GM19372 (cell line): ENCODE data around the gene ZNG1A.
"Not testable (repeated sequence)": the region's sequence is repeated elsewhere in the genome, so short reads cannot be mapped to it uniquely, and the experiment has no call there.

Experiments
- ATAC-seq: cut with Tn5 transposase; IDR thresholded peaks from one replicate; pipeline ENCODE4 v1.9.1; 2021; ENCODE audit warnings: mild to moderate bottlenecking, low read depth, moderate library complexity; ENCODE audit not compliant: unreplicated experiment

The ZNG1A gene

DNA sequence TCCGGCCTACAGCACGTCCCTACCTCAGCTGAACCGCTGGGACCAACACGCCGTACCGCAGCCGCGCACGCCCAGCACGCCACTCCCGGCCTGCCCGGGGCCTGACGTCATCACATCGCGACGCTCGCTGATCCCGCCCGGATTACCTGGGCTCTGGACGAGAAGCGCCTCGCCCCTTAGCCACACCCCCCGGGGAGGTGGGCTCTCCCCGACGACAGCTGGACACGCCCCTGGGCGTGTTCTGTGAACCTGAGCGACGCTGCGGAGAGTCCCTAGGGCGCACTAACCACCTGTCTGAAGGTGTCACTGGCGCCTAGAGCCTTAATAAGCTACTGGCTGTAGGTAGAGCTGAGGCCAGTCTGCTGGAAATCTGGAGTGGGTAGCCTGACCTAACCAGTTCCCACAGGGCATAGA, at the start of gene ZNG1A:
Gene ZNG1A, minus strand, starts transcription at position 87 of the 414 bp plus-strand sequence. CDS start 87 bp downstream, outside the sequence.
- ATAC-seq = not testable (repeated sequence)

DNA sequence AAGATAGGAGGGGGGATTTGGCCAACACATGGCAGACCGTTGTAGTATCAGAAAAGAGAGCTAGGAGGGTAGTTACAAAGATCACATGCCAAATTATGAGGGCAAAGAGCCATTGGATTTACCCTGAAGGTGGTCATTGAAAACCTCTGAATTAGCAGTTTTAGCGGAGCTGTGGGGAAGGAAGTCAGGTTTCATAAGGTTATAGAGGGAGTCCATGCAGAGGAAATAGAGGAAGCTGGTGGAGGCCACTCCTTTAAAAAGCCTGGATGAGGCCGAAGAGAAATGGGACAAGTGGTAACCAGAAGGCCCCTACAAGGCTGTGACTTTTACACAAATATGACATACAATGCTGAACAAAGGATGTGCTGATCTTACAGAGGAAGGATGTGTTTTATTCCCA, 49.0 kb upstream of the ZNG1A start:
- no peak for ATAC-seq

DNA sequence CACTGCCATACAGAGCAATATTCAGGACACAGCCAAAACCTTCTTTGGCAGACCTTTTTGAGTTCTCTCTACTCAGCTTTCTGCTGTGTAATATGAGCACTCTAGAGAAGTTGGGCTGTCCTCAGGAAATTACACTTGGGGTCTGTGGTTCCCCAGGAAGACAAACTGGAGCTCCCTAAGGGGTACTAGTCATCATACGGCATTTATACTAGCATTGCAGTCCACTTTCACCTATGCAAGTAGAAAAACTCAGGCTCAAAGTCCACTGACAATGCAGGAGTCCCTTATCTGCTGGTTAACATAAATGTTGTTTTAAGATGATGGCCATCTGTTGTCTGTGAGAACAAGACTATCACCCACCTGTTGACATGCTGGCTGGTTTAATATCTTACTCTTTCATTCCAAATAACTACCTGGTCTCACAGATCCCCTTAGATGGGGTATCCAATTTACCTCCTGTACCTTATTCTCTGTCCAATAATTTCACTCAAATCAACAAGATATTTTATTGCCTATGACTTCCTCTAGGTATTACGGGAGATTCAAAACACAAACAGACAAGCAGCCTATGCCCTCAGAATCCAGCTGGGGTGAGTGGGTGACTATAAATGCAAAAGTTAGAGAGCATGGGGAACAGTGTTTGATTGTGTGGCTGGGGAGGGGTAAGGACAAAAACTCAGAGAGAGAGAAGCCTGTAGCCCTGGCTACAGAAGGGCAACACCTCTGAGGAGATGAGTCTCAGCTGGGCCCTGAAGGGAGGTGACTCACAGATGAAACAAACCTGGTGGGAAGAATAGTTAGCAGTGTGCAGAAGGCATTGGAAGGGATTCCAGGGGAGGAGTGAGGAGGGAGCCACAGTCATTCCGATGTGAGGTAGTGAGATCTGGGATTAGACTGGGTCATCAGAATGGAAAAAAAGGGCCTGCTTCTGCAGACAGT, 46.0 kb upstream of the ZNG1A start:
- no peak for ATAC-seq

DNA sequence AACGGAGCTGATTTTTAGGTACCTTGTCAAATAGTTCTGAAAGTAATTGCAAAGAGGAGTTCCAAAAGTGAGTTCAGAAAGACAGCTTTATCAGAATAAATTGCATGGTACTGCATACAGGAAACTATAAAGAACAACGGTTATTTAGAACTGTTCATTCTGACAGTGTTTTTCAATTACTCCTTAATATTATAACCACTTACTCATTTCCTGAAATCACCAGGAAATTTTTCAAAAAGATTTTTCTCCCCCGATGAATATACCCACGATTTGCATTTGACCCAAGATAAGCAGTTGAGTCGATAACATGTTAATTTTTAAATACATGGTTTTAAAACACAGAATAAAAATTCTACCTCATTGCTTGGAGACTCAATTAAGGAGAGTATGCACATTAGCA, 45.2 kb upstream of the ZNG1A start:
- no peak for ATAC-seq

DNA sequence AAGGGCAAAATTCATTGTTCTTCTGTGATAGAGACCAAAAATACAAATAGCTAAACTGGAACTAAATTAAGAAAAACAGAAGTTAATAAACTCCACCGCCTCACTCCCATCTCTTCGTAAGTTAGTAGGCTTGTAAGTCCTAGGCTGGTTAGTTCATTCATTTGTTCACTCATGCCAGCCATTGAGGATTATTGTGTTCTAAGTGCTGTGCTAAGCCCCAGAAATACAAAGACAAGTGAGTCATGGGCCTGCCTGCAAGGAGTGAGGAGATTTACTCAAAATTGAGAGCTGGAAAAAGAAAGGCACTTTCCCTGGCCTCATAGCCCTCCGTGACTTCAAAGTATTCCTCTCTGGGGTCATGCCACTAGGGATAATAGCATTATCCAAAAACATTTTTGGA, 44.3 kb upstream of the ZNG1A start:
- no peak for ATAC-seq

DNA sequence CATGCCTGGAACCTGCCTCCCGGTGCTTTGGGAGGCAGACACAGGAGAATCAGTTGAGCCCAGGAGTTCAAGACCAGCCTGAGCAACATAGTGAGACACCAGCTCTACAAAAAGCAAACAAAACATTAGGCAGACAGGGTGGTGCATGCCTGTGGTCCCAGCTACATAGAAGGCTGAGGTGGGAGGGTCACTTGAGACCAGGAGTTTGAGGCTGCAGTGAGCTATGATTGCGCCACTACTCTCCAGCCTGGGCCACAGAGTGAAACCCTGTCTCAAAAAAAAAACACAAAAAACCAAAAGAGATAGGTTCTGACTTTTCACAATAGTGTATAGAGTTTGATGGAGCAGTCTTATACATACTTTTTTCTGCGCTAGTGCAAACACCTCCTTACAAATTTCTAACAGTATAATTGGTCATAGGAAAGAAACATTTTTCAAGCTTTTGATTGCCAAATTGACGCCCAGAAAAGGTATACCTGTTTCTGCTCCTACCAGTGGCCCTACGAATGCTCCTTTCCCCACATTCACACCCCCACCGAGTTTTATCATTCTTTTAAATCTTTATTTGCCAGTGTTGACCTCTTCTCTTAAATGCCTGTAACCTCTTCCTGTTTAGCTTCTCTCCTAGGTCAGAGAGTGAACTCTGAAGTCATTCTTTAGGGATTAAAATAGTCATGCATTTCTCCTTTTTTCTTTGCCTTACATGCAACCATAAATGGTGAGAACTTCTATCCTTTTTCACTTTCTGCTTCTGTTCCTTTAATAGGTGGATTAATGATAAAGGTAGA, 43.3 kb upstream of the ZNG1A start:
- ATAC-seq = no peak

DNA sequence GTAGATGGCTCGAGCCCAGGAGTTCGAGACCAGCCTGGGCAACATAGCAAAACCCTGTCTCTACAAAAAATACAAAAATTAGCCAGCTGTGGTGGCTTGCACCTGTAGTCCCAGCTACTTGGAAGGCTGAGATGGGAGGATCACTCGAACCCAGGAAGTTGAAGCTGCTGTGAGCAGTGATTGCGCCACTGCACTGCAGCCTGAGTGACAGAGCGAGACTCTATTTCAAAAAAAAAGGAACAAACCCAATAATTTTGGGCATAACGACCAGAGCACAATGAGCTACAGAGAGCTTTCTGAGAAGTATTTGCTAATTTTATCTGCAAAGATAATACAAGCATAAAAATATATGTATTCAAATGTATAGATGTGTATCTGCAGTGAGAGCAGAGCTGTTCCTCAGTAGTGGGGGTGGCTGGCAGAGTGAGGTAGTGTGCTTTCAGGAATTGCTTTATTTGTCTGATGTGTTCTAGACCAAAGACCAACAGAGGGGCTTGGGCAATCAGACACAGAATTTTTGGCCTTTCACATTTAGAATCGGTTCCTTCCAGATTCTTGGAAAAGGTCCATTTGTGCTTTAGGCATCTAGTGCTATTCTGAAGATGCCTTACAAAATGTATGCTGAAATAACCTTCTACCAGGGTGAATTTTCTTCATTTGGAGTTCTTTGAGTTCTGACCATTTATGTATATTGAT, 41.0 kb upstream of the ZNG1A start:
- ATAC-seq = no peak

DNA sequence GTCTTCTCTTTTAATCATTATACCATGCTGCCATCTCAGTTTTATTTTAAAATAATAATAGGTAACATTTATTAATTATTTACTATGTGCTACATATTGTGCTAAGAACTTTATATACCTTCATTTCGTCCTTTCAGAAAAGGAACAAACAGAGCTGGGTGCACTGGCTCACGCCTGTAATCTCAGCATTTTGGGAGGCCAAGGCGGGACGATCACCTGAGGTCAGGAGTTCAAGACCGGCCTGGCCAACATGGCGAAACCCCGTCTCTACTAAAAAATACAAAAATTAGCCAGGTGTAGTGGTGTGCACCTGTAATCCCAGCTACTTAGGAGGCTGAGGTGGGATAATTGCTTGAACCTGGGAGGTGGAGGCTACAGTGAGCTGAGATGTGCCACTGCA, 40.2 kb upstream of the ZNG1A start:
- ATAC-seq = not testable (repeated sequence)

DNA sequence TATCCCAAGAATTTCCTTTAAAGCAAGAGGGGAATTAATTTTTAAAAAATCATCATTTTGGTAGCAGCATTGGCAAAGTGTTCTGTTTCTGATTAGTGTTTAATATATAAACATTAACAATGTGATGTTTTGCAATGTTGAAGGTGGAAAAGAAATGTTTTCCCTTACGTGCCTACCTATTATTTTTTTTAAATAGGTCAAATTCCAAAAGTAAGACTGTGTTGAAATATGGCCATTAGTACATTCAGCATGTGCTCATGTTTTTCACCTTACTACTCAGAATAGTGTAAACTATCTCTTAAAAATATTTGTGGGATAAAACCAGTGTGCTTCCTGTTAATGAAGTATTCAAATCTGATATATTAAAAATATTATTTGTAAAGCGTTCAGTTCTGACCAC, 39.1 kb upstream of the ZNG1A start:
- ATAC-seq = no peak

DNA sequence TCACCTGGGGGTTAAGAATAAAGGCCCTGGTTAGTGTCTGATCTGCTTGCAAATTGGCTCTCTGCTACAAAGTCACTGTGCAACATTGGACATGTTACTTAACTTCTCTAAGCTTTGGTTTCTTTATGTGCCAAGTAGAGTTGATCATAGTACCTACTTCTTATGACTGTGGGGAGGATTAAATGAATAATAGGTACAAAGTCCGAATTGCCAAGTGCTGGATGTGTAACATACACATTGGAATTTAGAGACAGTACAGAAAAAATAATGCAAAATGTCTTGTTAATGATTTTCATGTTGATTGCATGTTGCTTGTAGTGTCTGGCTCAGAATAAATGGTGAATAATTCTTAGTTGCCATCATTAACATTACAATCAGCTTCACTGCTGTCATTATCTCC, 38.0 kb upstream of the ZNG1A start:
- no peak for ATAC-seq

DNA sequence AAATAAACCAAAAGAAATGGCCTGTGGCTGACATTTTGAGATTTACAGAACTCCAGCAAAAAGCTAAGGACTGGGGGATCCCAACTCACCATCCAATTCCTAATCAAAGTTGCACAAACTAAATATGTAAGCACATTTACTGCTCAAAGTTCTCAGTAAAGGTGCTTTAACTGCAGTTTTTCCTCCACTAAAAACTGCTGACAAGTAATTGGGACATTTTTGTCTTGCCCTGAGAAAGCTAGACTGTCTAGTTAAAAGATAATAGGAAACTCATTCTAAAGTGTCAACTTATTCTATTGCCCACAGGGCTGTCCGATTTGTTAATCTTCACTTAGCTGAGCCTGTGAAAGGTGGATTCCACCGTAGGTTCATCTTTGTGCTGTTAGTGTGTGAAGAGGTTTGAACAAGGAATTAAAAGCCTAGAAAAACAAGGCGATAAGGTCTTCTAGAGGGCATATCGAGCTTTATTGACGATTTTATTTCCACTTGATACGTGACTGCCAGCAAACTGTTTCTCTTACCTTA, 36.8 kb upstream of the ZNG1A start:
- no peak for ATAC-seq

DNA sequence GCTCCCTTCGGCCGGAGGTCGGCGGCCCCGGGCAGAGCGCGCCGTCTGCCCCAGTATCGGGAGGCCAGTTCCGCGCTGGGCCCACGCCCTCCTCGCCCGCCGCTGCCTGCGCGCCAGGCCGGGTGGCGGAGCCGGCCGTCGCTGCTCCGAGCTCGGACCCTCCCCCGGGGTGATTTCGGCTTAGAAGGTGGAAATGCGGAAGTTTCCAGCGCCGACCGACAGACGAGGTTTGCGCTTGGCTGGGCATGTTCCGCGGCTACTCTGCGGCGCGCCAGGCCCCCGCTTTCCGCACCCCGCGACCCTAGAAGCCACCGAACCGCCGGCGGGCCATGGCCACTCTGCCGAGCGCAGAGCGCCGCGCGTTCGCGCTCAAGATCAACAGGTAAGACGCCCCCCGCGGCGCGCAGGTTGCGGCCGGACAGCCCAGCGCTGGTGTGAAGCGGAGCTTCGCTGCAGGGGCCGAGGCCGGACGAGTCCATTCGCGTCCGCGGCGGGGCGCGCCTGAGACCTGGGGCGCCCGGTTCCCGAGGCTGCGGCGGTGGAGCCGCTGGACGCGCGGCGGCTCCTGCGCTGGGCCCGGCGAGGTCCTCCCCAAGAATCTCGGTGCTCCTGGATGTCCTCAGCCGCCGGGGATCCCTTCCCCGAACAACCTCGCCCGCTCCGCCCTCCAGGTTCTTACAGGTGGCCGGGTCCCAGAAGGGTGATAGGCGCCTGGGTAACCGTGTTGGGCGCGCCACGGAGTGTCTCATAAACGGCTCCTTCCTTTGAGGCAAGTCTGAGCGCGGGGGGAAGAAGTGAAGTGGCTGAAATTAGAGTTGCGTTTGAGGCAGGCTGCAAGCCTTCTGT, 36.0 kb upstream of the ZNG1A start, which contains the start of gene DOCK8:
Gene DOCK8, plus strand, starts transcription at position 218 of the 846 bp plus-strand sequence. Its CDS starts 112 bp downstream, at position 330.
- ATAC-seq = peak; percentile 83

DNA sequence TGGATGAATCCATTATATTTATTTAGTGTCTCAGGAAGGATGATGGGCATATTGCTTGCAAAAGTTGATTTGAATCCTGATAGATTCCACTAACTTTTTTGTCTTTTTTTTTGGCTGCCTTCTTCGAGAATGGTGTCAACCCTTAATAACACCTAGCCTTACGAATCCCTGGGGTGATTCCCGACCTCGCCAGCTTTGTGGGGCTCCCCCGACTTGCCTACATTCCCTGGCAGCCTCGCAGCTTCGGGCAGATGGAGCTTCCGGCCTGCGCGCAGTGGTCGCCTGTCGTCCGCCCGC, 35.4 kb upstream of the ZNG1A start:
- no peak for ATAC-seq

DNA sequence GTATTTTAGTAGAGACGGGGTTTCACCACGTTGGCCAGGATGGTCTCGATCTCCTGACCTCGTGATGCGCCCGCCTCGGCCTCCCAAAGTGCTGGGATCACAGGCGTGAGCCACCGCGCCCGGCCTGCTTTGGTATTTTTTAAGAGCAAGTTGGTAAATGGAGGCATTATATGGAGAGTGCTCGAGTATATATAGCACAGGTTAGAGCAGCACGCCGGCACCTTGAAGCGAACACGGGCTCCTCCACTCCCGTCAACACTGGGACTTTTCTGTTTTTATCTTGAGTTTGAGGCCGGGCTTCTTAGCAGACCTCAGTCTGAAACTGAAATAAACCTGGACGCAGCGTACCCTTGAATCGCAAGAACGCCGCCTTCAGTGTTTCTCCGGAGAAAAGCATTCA, 35.0 kb upstream of the ZNG1A start:
- ATAC-seq = not testable (repeated sequence)

DNA sequence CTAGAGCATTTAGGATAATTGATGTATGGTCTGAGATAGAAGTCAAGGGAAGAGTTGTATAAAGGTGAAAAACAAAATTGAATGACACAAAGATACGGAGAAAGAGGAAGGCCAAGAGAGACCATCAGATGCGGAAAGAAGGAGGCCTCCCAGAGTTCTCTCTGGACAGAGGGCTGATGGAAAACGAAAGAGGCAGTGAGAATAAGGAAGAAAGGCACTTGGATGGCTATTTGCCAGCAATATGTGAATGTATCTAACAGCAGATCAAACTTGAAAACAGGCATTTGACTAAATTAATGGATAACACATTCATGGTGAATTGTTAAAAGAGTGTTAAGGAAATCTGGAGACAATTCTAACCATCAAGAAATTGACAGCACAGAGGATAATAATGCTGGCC, 33.4 kb upstream of the ZNG1A start:
- ATAC-seq = no peak

DNA sequence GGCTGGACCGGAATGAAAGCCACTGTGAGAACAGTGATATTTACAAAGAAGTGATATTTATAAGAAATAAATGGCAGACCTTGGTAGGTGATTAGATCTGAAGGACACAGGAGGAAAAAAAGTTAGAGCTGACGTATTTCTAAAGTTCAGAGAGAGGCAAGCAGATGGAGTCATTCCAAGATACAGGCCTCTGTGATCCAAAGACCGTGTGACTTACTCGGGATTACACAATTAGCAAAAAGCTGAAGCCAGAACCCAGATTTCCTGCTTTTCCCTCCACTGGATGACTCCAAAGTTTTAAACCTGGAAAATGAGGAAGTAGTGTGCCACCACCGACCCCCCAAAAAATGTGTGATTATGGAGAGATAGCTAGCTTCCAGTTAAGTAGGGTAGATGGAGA, 32.7 kb upstream of the ZNG1A start:
- no peak for ATAC-seq

DNA sequence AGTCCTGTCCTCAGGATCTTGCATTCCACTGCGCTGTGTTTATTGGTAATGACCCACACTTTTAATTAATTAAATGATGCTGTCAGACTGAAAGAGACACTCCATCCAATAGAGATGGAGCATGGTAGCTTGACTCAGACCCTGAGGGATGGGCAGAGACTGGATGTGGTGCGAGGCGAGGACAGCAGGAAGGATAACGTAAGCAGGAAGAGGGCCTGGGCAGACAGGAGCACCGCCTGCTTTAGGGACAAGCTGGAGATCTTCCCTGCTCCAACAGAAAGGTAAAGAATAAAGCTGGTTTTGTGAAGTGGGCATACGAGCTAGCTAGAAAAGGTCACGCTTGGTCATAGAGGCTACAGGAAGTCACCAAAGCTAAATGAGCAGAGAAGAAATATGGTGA, 32.2 kb upstream of the ZNG1A start:
- no peak for ATAC-seq

DNA sequence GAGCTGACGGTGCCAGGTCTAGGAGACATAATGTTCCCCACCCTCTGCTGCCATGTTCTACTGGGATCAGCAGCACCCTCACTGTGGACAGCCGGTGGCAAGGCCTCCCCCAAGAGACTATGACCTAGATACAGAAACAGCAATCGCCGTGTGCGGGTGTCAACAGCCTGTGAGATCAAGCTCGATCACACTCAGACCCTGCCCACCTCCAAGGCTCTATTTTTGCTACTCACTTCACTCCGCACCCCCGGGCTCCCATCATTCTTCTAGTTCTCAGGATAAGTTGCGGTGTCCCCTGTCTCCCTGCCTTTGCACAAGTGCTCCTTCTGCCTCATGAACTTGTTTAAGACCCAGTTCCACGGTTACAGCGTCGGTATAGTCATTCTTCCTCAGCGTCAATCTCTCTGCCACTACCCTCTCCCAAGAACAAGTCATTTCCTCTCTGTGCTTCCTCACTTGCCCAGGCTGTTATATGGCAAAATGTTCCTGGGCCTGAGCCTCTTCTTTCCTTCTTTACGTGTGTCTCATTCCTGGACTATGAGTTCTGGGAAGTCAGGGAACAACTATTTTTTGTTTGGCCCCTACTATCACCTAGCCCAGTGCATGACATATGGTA, 30.4 kb upstream of the ZNG1A start:
- no peak for ATAC-seq

DNA sequence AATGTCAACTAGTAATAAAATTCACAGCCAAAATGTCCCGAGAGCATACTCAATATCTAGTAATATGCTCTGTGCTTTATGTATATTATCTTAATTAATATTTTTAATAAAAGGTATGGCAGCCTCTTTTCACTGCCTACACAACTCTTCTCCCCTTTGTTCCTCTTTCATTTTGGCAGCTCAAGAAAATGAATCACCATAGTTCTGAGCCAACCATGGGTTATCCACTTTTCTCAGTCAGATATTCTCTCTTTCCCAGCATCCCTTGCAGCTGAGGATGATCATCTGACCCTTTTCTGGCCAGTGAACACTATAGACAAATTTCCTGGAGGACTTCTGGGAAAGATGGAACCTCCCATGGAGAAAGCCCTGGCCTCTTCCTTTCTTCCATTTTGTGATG, 27.6 kb upstream of the ZNG1A start:
- no peak for ATAC-seq
